ENCODE data around the gene FLNC.
A peak's percentile ranks its signal among the peaks of the same experiment; 100 is the strongest.

FLNC gene, protein sequence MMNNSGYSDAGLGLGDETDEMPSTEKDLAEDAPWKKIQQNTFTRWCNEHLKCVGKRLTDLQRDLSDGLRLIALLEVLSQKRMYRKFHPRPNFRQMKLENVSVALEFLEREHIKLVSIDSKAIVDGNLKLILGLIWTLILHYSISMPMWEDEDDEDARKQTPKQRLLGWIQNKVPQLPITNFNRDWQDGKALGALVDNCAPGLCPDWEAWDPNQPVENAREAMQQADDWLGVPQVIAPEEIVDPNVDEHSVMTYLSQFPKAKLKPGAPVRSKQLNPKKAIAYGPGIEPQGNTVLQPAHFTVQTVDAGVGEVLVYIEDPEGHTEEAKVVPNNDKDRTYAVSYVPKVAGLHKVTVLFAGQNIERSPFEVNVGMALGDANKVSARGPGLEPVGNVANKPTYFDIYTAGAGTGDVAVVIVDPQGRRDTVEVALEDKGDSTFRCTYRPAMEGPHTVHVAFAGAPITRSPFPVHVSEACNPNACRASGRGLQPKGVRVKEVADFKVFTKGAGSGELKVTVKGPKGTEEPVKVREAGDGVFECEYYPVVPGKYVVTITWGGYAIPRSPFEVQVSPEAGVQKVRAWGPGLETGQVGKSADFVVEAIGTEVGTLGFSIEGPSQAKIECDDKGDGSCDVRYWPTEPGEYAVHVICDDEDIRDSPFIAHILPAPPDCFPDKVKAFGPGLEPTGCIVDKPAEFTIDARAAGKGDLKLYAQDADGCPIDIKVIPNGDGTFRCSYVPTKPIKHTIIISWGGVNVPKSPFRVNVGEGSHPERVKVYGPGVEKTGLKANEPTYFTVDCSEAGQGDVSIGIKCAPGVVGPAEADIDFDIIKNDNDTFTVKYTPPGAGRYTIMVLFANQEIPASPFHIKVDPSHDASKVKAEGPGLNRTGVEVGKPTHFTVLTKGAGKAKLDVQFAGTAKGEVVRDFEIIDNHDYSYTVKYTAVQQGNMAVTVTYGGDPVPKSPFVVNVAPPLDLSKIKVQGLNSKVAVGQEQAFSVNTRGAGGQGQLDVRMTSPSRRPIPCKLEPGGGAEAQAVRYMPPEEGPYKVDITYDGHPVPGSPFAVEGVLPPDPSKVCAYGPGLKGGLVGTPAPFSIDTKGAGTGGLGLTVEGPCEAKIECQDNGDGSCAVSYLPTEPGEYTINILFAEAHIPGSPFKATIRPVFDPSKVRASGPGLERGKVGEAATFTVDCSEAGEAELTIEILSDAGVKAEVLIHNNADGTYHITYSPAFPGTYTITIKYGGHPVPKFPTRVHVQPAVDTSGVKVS (N-terminal part only)

DNA sequence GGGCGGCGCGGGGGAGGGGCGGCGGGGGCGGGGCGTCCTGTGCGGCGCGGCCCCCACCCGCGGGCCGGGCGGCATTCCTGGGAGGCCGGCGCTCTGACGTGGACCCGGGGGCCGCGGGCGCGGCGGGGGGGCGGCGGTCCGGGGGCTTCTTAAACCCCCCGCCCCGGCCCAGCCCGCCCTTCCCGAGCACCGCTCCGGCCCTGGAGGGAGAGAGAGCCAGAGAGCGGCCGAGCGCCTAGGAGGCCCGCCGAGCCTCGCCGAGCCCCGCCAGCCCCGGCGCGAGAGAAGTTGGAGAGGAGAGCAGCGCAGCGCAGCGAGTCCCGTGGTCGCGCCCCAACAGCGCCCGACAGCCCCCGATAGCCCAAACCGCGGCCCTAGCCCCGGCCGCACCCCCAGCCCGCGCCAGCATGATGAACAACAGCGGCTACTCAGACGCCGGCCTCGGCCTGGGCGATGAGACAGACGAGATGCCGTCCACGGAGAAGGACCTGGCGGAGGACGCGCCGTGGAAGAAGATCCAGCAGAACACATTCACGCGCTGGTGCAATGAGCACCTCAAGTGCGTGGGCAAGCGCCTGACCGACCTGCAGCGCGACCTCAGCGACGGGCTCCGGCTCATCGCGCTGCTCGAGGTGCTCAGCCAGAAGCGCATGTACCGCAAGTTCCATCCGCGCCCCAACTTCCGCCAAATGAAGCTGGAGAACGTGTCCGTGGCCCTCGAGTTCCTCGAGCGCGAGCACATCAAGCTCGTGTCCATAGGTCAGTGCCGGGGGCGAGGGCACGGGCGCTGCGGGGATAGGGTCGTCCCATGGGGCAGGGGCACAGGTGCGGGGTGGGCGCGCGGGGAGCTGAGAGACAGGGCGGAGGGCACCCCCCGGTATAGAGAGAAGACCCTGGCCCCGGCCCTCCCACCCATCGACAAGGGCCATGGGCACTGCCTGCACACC is at the start of gene FLNC:
TSS of gene FLNC (plus strand) at position 176 of the 947 bp plus-strand sequence. CDS start at position 408, 232 bp downstream.
- no peak for TF ChIP-seq GATA2 (IDR thresholded peaks at IDR 0.05; ENCODE audit: low read depth, low read length)
- no peak for TF ChIP-seq GATA3 (IDR thresholded peaks at IDR 0.05; ENCODE audit: low read depth, low read length)

DNA sequence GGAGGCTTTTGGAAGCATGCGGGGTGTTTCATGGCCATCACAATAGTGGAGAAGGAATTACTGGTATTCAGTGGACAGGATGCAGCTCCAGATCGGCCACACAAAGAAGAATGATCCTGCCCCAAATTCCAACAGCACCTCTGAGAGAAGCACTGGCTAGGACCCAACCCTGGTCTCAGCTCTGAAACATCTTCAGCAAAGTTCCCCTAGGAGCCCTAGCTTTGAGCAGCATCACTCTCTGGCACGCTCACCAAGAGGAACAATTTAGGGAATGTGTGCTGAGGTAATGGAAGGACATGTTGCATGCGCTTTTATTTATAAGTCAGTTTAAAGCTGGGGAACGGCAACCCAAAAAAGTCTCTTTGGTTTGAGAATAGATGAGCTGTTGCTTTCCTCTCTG is 49.1 kb upstream of the FLNC start:
- TF ChIP-seq GATA3 (IDR thresholded peaks at IDR 0.05; ENCODE audit: low read depth, low read length) (no peak), GATA2 (IDR thresholded peaks at IDR 0.05; ENCODE audit: low read depth, low read length) (no peak)

GRCh38 chr7:128781851-128782250 is 48.4 kb upstream of the FLNC start:
- no peak for TF ChIP-seq GATA2 (IDR thresholded peaks at IDR 0.05; ENCODE audit: low read depth, low read length)
- no peak for TF ChIP-seq GATA3 (IDR thresholded peaks at IDR 0.05; ENCODE audit: low read depth, low read length)

DNA sequence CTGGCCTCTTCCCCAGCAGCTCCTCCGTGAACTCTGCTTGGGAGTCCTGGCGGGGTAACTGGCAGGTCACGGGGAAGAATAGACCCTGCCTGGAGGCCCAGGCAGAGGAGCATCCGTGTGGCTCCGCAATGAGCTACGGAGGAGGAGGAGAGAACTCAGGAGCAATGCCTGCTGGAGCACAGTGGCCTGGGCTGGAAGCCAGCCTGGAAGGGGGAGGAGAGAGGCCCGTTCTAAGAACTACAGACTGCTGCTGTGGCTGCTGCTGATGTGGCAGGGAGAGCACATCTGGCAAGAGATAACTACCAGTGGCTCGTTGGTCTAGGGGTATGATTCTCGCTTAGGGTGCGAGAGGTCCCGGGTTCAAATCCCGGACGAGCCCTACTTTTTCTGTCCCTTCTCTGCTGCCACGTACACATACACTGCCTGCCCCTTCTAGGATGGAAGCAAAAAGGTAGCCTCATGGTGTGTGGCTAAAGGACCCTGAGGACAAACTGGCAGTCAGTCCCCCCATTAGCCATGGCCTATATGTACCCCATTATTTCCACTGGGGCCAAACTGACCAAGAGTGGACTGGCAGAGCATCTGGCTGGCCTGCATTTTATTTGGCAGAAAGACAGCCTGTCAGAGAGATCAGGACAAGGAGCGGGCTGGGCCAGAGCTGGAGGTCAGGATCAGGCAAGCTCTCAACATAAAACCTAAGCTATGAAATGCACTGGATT is 46.9 kb upstream of the FLNC start:
- TF ChIP-seq GATA3 (IDR thresholded peaks at IDR 0.05; ENCODE audit: low read depth, low read length), result no peak
- 0 out of 2 replicates have a peak, but pooled peaks have one; percentile 14 for TF ChIP-seq GATA2 (IDR thresholded peaks at IDR 0.05; ENCODE audit: low read depth, low read length)

DNA sequence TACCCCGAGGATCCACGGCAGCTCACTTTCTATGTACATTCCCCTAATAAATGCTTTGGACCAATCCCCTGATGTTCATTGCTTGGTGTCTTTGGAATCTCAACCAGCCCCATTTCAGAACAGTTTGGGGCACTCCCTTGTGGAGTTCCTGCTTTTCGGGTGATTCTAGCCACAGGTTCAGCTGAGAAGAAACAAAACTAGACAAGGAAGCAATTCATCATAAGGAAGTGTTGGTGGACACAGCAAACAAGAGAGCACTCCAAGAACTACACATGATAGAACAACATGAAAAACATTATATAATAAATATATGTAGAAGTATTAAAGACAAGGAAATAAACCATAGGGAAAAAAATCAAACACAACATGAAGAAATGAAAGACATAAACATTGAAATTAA is 44.5 kb upstream of the FLNC start:
- no peak for TF ChIP-seq GATA3 (IDR thresholded peaks at IDR 0.05; ENCODE audit: low read depth, low read length)
- TF ChIP-seq GATA2 (IDR thresholded peaks at IDR 0.05; ENCODE audit: low read depth, low read length), result no peak

GRCh38 chr7:128788446-128789412 is 41.5 kb upstream of the FLNC start:
- TF ChIP-seq GATA2 (IDR thresholded peaks at IDR 0.05; ENCODE audit: low read depth, low read length), result no peak
- TF ChIP-seq GATA3 (IDR thresholded peaks at IDR 0.05; ENCODE audit: low read depth, low read length), result no peak

DNA sequence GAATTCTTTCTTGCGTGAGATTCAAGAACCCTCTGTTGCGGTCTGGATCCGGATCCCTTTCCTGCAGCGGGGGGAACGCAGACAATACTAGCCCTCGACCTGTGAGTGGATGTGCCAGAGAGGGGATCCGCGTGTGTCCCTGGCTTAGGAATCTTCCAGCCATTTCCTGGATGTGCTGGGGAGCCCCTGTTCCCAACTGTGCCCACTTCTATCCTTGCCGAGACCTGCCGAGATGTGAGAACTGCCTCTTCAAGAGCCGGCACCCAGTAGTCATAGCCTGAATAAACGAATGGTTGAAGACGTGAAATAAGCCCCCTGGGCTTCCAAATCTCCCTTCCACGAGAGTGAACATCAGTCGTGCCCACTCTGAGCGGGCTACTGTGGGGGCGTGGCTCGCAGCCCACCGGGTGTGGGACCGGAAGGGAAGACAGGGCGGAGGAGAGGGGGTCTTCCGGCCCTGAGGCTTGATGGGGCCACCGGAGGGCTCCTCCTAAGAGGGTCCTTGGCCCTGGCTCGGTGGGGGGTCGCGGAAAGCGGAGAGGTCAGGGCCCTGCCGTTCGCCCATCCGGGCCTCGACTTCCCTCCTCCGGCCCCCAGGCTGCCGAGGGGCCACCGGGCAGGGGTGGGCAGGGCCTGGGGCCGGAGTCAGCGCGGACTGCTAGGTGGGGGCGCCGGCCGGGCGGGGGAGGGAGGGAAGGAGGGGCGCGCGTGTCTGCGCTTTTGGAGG is 39.7 kb upstream of the FLNC start:
- TF ChIP-seq GATA2 (IDR thresholded peaks at IDR 0.05; ENCODE audit: low read depth, low read length), result no peak
- no peak for TF ChIP-seq GATA3 (IDR thresholded peaks at IDR 0.05; ENCODE audit: low read depth, low read length)

DNA sequence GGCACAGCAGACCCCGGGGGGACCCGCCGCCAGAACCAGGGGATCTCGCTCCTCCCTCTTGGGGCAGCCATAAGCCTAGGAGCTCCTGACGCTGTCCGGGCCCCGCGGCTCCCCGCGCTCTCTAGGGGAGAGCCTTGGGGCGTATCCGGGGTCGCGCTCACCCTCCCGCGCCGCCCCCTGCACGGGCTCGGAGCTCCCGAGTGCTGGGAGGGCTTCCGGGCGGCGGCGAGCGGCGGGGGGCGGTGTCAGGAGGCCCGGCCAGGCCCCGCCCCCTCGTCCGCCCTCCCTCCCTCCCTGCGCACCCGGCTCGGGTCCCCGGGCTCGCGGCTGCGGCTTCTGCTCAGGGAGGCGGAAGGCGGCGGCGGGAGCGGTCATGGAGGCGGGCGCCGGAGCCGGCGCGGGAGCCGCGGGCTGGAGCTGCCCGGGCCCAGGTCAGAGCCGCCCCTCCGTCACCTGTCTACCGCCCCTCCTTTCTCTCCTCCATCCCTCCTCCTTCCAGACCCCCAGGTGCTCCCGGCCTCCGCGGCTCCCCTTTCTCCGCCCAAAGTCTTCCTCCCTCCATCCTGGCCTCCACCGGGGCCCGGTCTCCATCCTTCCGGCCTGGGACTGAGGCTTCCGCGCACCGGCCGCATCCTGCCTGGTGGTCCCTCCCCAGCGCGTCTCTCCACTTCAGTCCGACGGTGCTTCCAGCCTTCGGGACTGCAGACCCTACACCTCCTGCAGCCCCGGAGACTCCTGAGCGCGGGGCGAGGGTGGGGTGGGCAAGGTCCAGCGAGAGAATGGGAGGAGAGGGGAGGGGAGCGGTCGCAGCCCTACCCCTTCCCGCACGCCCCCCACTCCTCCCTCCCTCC is 38.9 kb upstream of the FLNC start, which contains the start of gene CCDC136:
TSS of gene CCDC136 (plus strand) at position 848 of the 851 bp plus-strand sequence. CDS start 444 bp downstream, outside the sequence.
- TF ChIP-seq GATA2 (IDR thresholded peaks at IDR 0.05; ENCODE audit: low read depth, low read length), result no peak

DNA sequence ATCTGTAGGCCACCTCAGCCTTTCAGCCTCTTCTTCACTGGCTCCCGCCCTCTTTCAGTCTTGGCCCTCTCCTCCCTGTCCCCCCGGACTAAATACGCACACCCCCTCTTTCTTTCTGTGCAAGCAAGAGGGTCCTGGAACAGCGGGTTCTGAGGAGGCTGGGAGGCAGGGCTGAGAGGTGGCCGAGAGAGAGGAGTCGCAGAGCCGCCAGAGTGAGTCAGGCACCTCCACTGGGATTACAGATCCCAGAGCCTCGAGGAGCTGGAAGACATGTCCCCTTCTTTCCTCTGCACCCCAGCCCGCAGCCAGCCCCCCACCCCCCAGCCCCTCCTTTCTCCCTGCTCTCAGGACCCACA is 38.3 kb upstream of the FLNC start:
- TF ChIP-seq GATA3 (IDR thresholded peaks at IDR 0.05; ENCODE audit: low read depth, low read length), result no peak
- no peak for TF ChIP-seq GATA2 (IDR thresholded peaks at IDR 0.05; ENCODE audit: low read depth, low read length)
